ENCODE results near the gene MAB21L2.

- TF ChIP-seq EZH2phosphoT487 (IDR thresholded peaks at IDR 0.05; ENCODE audit: unreplicated experiment) (no peak), POLR2AphosphoS5 (IDR thresholded peaks at IDR 0.05; ENCODE audit: low read depth) (no peak), CTCF (conservative IDR thresholded peaks at IDR 0.05; ENCODE audit: low read depth in 2 of 2) (no peak)
Observed at GRCh38 chr4:150534818-150535217, 47.1 kb upstream of the MAB21L2 start.
